Sigmoid colon (tissue), 7 donors: Measurements from ENCODE around the gene TMOD2. TPM values are rescaled to one million over a fixed set of nuclear protein-coding genes. Genes with fewer than 3 reads are reported as not detected.

ENCODE experiments used
- DNase-seq: peaks from one replicate; pipeline ENCODE4 v3.0.0-alpha.2; 2019
- H3K27ac ChIP-seq, 4 donors: fragments of 200-600 bp; sonication (generic); one replicate each; pipeline ENCODE4 v1.5.1; 2016 to 2019; ENCODE audit warnings: mild to moderate bottlenecking in 1 of 4
- H3K27me3 ChIP-seq, 3 donors: fragments of 200-600 bp; sonication (generic); one replicate each; pipeline ENCODE4 v1.5.1; 2019; ENCODE audit warnings: mild to moderate bottlenecking in 1 of 3
- H3K36me3 ChIP-seq, 4 donors: fragments of 200-600 bp; sonication (generic); one replicate each; pipeline ENCODE4 v1.5.1; 2016 to 2019
- H3K4me1 ChIP-seq, 4 donors: fragments of 200-600 bp; sonication (generic); one replicate each; pipeline ENCODE4 v1.5.1; 2017 to 2019
- H3K4me3 ChIP-seq, 4 donors: fragments of 200-600 bp; sonication (generic); one replicate each; pipeline ENCODE4 v1.5.1; 2017 to 2019; ENCODE audit warnings: mild to moderate bottlenecking in 2 of 4, moderate library complexity in 1 of 4
- H3K9me3 ChIP-seq, 4 donors: fragments of 200-600 bp in 3 of 4; sonication (generic) in 3 of 4; one replicate each; pipeline versions ENCODE4 v1.5.1 to v1.6.1; 2013 to 2019
- EP300 ChIP-seq, 4 donors: sonication (generic); formaldehyde crosslinking; IDR thresholded peaks; one replicate each; pipeline ENCODE4 v1.6.1; 2017; ENCODE audit warnings: antibody characterized with exemption in 4 of 4
- POLR2A ChIP-seq, 2 donors: fragments of 450-650 bp; IDR thresholded peaks; one replicate each; pipeline ENCODE4 v1.6.1; 2016; ENCODE audit warnings: antibody characterized with exemption in 2 of 2, mild to moderate bottlenecking in 2 of 2, moderate library complexity in 2 of 2
- POLR2AphosphoS5 ChIP-seq, 4 donors: sonication (generic); formaldehyde crosslinking; IDR thresholded peaks; one replicate each; pipeline ENCODE4 v1.6.1; 2017; ENCODE audit warnings: antibody characterized with exemption in 4 of 4
- whole genome bisulfite sequencing, 2 donors: extraction: QIAGEN DNeasy Blood & Tissue Kit; methylation state at CpG; one replicate each; pipeline ENCODE4 v1.1.7; 2013; 5-methylcytosine and 5-hydroxymethylcytosine counted together
- intact Hi-C: fragments of 100-400 bp; cut with DNase I; formaldehyde crosslinking; loops from one replicate; pipeline ENCODE4 v1.15.1; 2023
- polyA plus RNA-seq, 3 donors: library from polyadenylated mRNA; stranded (reverse); fragments of 200-250 nt; gene quantifications; one replicate each; pipeline ENCODE4 v1.2.3, GENCODE V29; 2013
- total RNA-seq, 4 donors: library from RNA; depleted of rRNA; stranded (reverse); fragments of >200 nt; gene quantifications; one replicate each; pipeline ENCODE4 v1.1.0, GENCODE V29; 2016
- TF ChIP-seq, protein P1 (sequence below), 4 experiments: fragments of 450-650 bp in 3 of 4; fragments of 200-600 bp in 1 of 4; IDR thresholded peaks; one replicate each; pipeline ENCODE4 v1.5.1; 2016 to 2019; ENCODE audit warnings: antibody characterized with exemption in 4 of 4, mild to moderate bottlenecking in 3 of 4, moderate library complexity in 2 of 4
- donor health status: healthy with polysubstance abuse.
- donor health status: Bipolar disorder and iron deficiency.
- donor health status: healthy.

TMOD2 gene
- total and polyA plus RNA-seq, 7 donors, result 1.4 to 32.5 (median 18.1) TPM

DNA sequence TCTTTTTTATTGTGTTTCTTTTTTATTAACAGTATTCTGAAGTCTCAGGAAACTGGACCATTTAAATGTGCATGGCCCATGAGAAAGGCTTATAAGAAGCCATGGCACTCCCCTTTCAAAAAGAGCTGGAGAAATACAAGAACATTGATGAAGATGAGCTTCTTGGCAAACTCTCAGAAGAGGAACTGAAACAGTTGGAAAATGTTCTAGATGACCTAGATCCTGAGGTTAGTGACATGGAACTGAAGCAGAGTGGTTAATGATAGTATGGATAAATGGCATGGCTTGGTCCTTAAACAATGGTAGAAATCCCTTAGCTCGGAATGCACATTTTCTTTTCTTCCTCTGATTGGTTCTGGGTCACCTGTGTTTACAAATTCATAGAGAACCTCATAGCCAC lies 14.9 kb downstream of the TMOD2 start:
- TF ChIP-seq, protein P1, sequence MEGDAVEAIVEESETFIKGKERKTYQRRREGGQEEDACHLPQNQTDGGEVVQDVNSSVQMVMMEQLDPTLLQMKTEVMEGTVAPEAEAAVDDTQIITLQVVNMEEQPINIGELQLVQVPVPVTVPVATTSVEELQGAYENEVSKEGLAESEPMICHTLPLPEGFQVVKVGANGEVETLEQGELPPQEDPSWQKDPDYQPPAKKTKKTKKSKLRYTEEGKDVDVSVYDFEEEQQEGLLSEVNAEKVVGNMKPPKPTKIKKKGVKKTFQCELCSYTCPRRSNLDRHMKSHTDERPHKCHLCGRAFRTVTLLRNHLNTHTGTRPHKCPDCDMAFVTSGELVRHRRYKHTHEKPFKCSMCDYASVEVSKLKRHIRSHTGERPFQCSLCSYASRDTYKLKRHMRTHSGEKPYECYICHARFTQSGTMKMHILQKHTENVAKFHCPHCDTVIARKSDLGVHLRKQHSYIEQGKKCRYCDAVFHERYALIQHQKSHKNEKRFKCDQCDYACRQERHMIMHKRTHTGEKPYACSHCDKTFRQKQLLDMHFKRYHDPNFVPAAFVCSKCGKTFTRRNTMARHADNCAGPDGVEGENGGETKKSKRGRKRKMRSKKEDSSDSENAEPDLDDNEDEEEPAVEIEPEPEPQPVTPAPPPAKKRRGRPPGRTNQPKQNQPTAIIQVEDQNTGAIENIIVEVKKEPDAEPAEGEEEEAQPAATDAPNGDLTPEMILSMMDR (IDR thresholded peaks at IDR 0.05), result no peak
- no peak for TF ChIP-seq POLR2AphosphoS5 (IDR thresholded peaks at IDR 0.05)
- TF ChIP-seq POLR2A (IDR thresholded peaks at IDR 0.05), result no peak
- no peak for TF ChIP-seq EP300 (IDR thresholded peaks at IDR 0.05)
- Histone ChIP-seq H3K9me3 (no peaks in the 10 kb centered on the region), H3K36me3 (peaks cover 4 to 41% (median 11%) of the 10 kb centered on the region in 4 donors), H3K4me1 (peaks cover 0 to 9% (median 0%) of the 10 kb centered on the region in 4 donors), H3K27ac (no peak overlapping the region), H3K4me3 (no peak overlapping the region), H3K27me3 (no peaks in the 10 kb centered on the region)
- 91 to 95% methylated on average over 1 of the region's 1 CpG for WGBS, 2 donors
- intact Hi-C loops, result no loop called here
- no peak for DNase-seq

DNA sequence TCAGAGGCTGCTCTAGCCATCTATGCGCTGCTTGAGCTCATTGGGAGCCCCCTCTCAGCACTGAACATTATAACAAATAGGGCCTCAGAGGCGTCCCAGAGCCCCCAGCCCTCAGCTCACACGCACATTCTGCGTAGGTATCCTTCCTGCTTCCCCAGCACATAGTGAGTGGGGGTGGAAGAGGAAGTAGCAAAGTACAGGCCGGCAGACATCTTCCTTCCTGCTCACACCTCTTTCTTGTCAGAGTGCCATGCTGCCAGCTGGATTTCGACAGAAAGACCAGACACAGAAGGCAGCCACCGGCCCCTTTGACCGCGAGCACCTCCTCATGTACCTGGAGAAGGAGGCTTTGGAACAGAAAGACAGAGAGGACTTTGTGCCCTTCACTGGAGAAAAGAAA lies 16.6 kb downstream of the TMOD2 start:
- intact Hi-C loops, result no loop called here
- H3K27me3 ChIP-seq, result no peaks in the 10 kb centered on the region
- 41 to 49% methylated on average over 9 of the region's 9 CpGs for WGBS, 2 donors

DNA sequence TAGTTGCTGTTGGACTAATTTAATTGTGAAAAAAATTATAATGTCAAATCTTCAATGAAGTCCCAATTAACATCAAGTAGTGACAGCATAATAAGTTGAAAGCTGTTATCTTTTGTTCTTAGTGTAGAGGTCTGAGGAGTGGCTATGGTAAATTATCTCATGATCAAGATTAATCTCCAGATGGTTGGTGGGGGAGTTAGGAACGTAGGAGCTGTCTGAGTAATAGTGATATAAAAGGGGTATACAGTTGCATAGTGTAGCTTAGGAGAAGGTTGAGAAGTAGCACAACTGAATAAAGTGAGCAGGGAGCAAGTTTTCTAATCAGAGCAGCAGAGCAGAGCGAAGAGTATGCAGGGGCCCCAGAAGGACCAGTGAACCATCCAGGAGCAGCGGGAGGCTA lies 19.5 kb downstream of the TMOD2 start:
- no peaks in the 10 kb centered on the region for H3K27me3 ChIP-seq
- H3K4me3 ChIP-seq, result no peak overlapping the region
- peaks cover 13 to 78% (median 21%) of the 10 kb centered on the region in 4 donors for H3K36me3 ChIP-seq
- DNase-seq, result no peak
- H3K27ac ChIP-seq, result no peak overlapping the region
- peaks cover 0 to 9% (median 1%) of the 10 kb centered on the region in 4 donors for H3K4me1 ChIP-seq
- intact Hi-C loops, result no loop called here
- 70 to 89% methylated on average over 3 of the region's 3 CpGs for WGBS, 2 donors
- H3K9me3 ChIP-seq, result no peaks in the 10 kb centered on the region
- TF ChIP-seq POLR2AphosphoS5 (IDR thresholded peaks at IDR 0.05) (no peak), POLR2A (IDR thresholded peaks at IDR 0.05) (no peak)

More for the DNA sequence above, 16.6 kb downstream of the TMOD2 start:
- Histone ChIP-seq H3K9me3 (no peaks in the 10 kb centered on the region), H3K36me3 (peaks cover 7 to 55% (median 11%) of the 10 kb centered on the region in 4 donors), H3K4me3 (no peak overlapping the region), H3K4me1 (peaks cover 0 to 9% (median 0%) of the 10 kb centered on the region in 4 donors), H3K27ac (no peak overlapping the region)
- TF ChIP-seq, protein P1 (IDR thresholded peaks at IDR 0.05), result no peak
- no peak for TF ChIP-seq POLR2AphosphoS5 (IDR thresholded peaks at IDR 0.05)
- no peak for TF ChIP-seq EP300 (IDR thresholded peaks at IDR 0.05)
- TF ChIP-seq POLR2A (IDR thresholded peaks at IDR 0.05), result no peak
- DNase-seq, result no peak

DNA sequence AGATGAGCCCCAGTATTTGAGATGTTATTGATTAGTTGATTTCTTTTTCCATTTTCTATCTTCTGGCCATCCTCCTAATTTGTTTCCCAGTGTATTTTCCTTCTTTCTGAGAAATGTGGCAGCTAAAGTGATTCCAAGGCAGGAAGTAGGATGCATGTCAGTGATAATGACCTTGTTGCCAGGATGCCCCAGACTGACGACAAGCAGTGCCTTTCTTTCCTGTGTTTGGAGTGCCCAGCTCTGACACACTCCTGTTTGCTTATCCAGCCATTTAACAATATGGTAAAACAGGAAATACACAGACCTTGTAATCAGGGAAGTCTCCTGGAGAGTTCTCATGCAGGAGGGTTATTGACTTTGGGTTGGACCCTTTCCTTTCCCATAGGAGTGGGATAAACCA lies 20.4 kb downstream of the TMOD2 start:
- H3K4me3 ChIP-seq, result no peak overlapping the region
- DNase-seq, result no peak
- TF ChIP-seq POLR2AphosphoS5 (IDR thresholded peaks at IDR 0.05), result no peak
- no peak for TF ChIP-seq EP300 (IDR thresholded peaks at IDR 0.05)
- TF ChIP-seq POLR2A (IDR thresholded peaks at IDR 0.05), result no peak
- TF ChIP-seq, protein P1 (IDR thresholded peaks at IDR 0.05), result no peak
- peaks cover 0 to 9% (median 6%) of the 10 kb centered on the region in 4 donors for H3K4me1 ChIP-seq
- intact Hi-C loops, result no loop called here
- peaks cover 13 to 73% (median 20%) of the 10 kb centered on the region in 4 donors for H3K36me3 ChIP-seq
- no peaks in the 10 kb centered on the region for H3K27me3 ChIP-seq
- H3K9me3 ChIP-seq, result no peaks in the 10 kb centered on the region
- 21 to 64% methylated on average over 1 of the region's 1 CpG for WGBS, 2 donors
- no peak overlapping the region for H3K27ac ChIP-seq

DNA sequence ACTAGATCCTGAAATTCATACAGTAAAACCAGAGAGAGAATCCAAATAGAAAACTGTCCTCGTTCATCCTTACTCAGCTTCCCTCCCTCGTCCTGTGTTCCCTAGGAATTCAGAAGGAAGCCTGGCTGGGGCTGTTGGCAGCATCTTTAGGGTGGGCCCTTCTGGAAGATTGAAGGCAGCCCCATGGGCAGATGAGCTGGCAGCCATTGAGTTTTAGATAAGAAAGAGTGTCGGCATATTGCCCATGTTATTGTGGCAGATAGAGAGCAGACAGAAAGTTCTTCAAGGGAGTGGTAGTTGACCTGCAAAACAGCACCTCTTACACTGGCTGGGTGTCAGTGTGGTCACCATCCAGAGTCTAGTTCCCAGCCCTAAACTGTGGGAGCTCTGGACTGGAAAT lies 23.5 kb downstream of the TMOD2 start:
- intact Hi-C loops, result loop anchor here (5.0 kb wide), 1 partner anchor 38 kb away; the partner anchor contains the start of gene LYSMD2
- H3K27me3 ChIP-seq, result no peaks in the 10 kb centered on the region
- no peaks in the 10 kb centered on the region for H3K9me3 ChIP-seq
- no peak overlapping the region for H3K4me3 ChIP-seq
- DNase-seq, result no peak
- WGBS, 2 donors, result 87 to 93% methylated on average over 3 of the region's 3 CpGs
- peaks cover 0 to 10% (median 2%) of the 10 kb centered on the region in 4 donors for H3K4me1 ChIP-seq
- H3K36me3 ChIP-seq, result peaks cover 6 to 63% (median 12%) of the 10 kb centered on the region in 4 donors
- TF ChIP-seq POLR2AphosphoS5 (IDR thresholded peaks at IDR 0.05) (no peak), EP300 (IDR thresholded peaks at IDR 0.05) (no peak), POLR2A (IDR thresholded peaks at IDR 0.05) (no peak)
- TF ChIP-seq, protein P1 (IDR thresholded peaks at IDR 0.05), result no peak
- H3K27ac ChIP-seq, result no peak overlapping the region
